PFSK-1 (cell line): ENCODE data around the gene ZNF580.

Source experiments
- FOXP2 ChIP-seq: optimal IDR thresholded peaks from 2 replicates; pipeline ENCODE3; 2011; ENCODE audit warnings: borderline replicate concordance, control low read depth, inconsistent platforms; ENCODE audit not compliant: insufficient read depth; ENCODE audit errors: extremely low read length, extremely low read depth
- POLR2AphosphoS5 ChIP-seq: IDR thresholded peaks from 2 replicates; pipeline ENCODE4 v1.6.1; 2012; ENCODE audit warnings: low read depth, mild to moderate bottlenecking, control low read depth, low read length, moderate library complexity
- SIN3A ChIP-seq: IDR thresholded peaks from 2 replicates; pipeline ENCODE4 v1.6.1; 2012; ENCODE audit warnings: mild to moderate bottlenecking, low read length, moderate library complexity, borderline replicate concordance; ENCODE audit not compliant: insufficient read depth
- TAF1 ChIP-seq: IDR thresholded peaks from 2 replicates; pipeline ENCODE4 v1.6.1; 2012; ENCODE audit warnings: low read length, control low read depth, borderline replicate concordance; ENCODE audit not compliant: insufficient read depth
- TF ChIP-seq, protein P1 (sequence below), 2 experiments: IDR thresholded peaks; 2 replicates each; pipeline versions ENCODE4 v1.6.1 to v1.8.0; 2011 to 2012; ENCODE audit warnings: low read depth in 2 of 2, low read length in 2 of 2, control low read depth in 1 of 2, inconsistent platforms in 1 of 2, mild to moderate bottlenecking in 1 of 2, moderate library complexity in 1 of 2; ENCODE audit not compliant: insufficient read depth in 1 of 2

The ZNF580 gene

DNA sequence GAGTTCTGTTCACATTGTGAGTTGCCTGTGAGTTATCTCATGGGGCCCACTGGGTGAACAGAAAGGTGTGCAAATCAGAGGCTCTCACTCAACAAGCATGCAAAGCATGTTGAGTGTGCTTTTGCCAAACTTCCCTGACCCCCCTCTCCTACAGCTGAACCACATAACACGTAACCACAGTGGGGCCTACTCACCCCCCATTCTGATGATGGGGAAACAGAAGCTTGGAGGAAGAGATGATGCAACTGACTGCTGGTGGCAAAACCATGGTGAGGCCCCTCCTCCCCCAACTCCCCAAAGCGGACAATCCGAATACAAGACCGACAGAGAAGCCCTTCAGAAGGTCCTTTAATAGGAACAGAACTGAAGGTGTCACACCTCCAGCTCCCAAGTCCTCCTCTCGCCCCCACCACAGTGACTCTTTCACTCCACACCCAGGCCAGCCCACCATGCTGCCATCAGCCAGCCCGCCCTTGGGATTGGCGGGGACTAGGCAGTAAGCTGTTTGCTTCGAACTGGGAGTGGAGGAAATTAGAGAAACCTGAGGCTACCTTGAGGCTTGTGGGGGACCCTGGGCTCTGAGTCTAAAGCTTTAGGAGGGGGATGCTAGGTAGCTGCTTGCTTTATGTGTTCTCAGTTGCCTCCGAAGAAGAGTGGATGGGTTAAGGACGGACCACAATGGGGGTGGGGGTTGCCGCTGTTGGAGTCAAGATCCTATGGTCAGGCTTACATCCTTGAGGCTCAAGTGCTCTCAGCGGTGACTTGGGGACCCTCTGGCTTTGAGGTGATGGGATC lies 20.2 kb upstream of the ZNF580 start:
- TF ChIP-seq SIN3A (no peak), POLR2AphosphoS5 (no peak), FOXP2 (no peak), TAF1 (no peak)
- TF ChIP-seq, protein P1, sequence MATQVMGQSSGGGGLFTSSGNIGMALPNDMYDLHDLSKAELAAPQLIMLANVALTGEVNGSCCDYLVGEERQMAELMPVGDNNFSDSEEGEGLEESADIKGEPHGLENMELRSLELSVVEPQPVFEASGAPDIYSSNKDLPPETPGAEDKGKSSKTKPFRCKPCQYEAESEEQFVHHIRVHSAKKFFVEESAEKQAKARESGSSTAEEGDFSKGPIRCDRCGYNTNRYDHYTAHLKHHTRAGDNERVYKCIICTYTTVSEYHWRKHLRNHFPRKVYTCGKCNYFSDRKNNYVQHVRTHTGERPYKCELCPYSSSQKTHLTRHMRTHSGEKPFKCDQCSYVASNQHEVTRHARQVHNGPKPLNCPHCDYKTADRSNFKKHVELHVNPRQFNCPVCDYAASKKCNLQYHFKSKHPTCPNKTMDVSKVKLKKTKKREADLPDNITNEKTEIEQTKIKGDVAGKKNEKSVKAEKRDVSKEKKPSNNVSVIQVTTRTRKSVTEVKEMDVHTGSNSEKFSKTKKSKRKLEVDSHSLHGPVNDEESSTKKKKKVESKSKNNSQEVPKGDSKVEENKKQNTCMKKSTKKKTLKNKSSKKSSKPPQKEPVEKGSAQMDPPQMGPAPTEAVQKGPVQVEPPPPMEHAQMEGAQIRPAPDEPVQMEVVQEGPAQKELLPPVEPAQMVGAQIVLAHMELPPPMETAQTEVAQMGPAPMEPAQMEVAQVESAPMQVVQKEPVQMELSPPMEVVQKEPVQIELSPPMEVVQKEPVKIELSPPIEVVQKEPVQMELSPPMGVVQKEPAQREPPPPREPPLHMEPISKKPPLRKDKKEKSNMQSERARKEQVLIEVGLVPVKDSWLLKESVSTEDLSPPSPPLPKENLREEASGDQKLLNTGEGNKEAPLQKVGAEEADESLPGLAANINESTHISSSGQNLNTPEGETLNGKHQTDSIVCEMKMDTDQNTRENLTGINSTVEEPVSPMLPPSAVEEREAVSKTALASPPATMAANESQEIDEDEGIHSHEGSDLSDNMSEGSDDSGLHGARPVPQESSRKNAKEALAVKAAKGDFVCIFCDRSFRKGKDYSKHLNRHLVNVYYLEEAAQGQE (IDR thresholded peaks at IDR 0.05; ENCODE audit: insufficient read depth in 1 of 2, low read depth in 2 of 2, low read length in 2 of 2), result no peak

DNA sequence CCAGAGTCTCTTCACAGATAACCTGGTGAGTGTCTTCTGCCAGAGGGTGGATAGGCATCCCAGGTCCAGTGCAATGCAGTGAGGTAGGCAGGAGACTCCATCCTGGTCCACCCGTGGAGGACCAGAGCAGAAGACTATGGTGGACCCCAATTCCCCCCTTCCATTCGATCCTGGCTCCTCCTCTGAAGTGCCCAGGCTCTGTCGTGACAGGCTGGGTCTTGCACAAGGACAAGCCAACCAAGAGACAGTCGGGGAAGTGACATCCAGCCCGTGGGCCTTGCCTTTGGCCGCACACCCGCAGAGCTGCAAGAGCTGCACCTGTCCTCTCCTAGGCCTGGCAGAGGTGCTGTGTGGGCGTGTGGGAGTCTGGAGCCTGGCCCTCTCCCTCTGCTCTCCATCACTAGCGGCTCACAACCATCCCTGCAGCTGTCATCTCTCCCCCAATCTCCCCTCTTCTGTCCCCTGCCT lies 19.6 kb upstream of the ZNF580 start:
- TF ChIP-seq TAF1 (no peak), FOXP2 (no peak), SIN3A (no peak), POLR2AphosphoS5 (no peak)
- TF ChIP-seq, protein P1 (IDR thresholded peaks at IDR 0.05; ENCODE audit: insufficient read depth in 1 of 2, low read depth in 2 of 2, low read length in 2 of 2), result no peak

DNA sequence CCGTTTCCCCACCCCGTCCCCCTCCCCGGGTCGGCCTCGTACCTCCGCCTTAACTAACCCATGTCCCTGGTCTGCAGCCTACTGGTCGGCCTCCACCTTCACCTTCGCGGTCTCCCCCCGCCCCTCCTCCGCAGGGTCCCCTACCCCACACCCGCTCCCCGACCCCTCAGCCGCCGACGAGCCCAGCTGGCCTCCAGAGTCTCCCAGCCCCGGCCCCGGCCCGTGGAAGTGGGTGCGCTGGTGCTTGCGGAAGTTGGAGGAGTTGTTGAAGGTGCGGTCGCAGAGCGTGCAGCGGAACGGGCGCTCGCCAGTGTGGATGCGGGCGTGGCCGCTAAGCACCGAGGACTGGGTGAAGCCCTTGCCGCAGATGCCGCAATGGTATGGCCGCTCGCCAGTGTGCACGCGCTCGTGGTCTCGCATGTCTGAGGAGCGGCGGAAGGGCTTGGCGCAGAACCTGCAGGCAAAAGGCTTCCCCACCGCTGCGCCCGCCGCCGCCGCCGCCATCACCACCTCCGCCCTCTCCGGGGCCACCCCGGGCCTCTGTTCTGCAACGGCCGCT lies 19.1 kb upstream of the ZNF580 start:
- TF ChIP-seq TAF1, result no peak
- TF ChIP-seq, protein P1 (IDR thresholded peaks at IDR 0.05; ENCODE audit: insufficient read depth in 1 of 2, low read depth in 2 of 2, low read length in 2 of 2), result no peak

DNA sequence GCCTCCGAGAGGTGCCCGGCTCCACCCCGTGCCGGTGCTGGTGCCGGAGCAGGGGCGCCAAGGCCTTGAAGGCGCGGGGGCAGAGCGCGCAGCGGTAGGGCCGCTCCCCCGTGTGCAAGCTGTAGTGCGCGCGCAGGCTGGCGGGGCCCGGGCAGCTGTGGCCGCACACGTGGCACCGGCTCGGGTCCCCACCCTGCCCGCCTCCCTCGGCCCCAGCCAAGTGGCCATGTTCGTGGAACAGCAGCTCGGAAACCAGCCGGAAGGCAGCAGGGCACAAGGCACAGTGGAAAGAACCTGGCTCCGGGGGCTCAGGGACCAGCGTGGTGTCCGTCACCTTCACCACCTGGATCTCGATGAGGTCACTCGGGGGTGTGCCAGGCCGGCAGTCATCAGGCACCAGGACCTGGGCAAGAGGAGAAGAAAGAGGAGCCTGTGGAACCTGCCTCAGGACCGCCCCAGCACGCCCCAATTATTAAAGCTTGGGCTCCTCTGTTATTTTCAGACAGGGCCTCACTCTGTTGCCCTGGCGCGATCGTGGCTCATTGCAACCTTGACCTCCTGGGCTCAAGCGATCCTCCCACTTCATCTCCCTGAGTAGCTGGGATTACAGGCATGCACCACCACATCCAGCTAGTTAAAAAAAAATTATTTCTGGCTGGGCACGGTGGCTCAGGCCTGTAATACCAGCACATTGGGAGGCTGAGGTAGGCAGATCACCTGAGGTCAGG lies 18.4 kb upstream of the ZNF580 start:
- TF ChIP-seq POLR2AphosphoS5, result no peak
- no peak for TF ChIP-seq FOXP2
- TF ChIP-seq SIN3A, result no peak
- no peak for TF ChIP-seq TAF1
- TF ChIP-seq, protein P1 (IDR thresholded peaks at IDR 0.05; ENCODE audit: insufficient read depth in 1 of 2, low read depth in 2 of 2, low read length in 2 of 2), result no peak
